ENCODE results near the gene GRM3.
"Not testable (repeated sequence)": the region's sequence is repeated elsewhere in the genome, so short reads cannot be mapped to it uniquely, and the experiment has no call there.

Gene GRM3

DNA sequence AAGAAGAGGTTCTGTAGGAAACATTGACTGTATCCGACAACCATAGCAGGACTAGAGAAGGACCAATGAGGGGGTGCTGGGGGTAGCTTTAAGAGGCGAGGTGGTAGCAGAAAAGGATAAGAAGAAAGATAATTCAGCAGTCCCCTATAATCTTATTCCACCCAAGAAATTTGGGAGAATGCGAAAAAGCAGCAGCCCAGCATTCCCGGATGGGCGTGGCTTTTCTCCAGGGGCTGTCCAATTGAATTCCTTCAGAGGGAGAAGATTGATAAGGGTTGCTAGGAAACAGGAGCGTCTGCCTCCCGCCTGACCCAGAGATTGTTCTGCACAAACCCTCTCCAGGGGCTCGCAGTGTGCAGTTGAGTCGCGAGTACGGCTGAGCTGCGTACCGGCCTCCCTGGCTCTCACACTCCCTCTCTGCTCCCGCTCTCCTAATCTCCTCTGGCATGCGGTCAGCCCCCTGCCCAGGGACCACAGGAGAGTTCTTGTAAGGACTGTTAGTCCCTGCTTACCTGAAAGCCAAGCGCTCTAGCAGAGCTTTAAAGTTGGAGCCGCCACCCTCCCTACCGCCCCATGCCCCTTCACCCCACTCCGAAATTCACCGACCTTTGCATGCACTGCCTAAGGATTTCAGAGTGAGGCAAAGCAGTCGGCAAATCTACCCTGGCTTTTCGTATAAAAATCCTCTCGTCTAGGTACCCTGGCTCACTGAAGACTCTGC, at the start of gene GRM3:
Gene GRM3, plus strand, starts transcription at position 349 of the 721 bp plus-strand sequence. CDS start 121,237 bp downstream, outside the sequence.
- Mint-ChIP-seq H3K4me3 (no peak within 1 kb of the TSS), H3K9me3 (peaks cover 0 to 7% of the 10 kb centered on the region in 2 donors), H3K27me3 (peaks cover 23% of the 10 kb centered on the region), H3K27ac (no peak within 1 kb of the TSS), H3K4me1 (no peaks in the 10 kb centered on the region)
- DNase-seq (no peak), ATAC-seq (peak; percentile 40)

DNA sequence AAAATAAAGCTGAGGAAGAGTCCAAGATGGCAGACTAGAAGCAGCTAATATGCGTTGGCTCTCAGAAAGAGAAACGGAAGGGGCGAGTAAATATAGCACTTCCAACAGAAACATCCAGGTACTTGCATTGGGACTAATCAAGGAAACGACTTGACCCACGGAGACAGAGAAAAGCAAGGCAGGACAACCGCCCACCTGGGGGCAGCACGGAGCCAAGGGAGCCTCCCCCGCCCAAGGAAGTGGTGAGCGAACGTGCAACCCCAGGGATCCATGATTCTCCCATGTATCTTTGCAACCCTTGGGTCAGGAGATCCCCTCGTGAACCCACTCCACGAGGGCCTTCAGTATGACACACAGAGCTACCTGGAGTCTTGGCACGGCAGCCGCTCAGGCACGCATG, 45.4 kb upstream of the GRM3 start:
- Mint-ChIP-seq H3K9me3 (peaks cover 6 to 7% of the 10 kb centered on the region in 2 donors), H3K27ac (no peak overlapping the region), H3K4me1 (no peaks in the 10 kb centered on the region), H3K4me3 (no peak overlapping the region), H3K27me3 (no peaks in the 10 kb centered on the region)
- DNase-seq (no peak), ATAC-seq (no peak)

DNA sequence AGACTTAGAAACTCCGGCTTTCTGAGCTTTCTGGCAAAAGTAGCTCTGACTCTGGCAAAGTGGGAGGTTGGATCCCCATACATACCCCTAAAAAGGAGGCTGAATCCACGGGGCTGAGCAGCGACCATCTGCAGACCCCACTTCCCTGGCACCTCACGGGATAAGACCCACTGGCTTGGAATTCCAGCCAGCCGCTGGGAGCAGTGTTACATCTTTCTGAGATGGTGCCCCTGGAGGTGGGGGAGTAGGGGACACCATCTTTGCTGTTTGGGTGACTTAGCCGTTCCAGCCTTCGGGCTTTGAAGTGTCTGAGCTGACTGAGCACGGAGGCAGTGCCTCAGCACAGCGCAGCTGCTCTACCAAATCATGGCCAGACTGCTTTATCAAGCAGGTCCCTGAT, 45.0 kb upstream of the GRM3 start:
- H3K27ac Mint-ChIP-seq = no peak overlapping the region
- H3K4me3 Mint-ChIP-seq = no peak overlapping the region
- H3K9me3 Mint-ChIP-seq = peaks cover 6 to 7% of the 10 kb centered on the region in 2 donors

DNA sequence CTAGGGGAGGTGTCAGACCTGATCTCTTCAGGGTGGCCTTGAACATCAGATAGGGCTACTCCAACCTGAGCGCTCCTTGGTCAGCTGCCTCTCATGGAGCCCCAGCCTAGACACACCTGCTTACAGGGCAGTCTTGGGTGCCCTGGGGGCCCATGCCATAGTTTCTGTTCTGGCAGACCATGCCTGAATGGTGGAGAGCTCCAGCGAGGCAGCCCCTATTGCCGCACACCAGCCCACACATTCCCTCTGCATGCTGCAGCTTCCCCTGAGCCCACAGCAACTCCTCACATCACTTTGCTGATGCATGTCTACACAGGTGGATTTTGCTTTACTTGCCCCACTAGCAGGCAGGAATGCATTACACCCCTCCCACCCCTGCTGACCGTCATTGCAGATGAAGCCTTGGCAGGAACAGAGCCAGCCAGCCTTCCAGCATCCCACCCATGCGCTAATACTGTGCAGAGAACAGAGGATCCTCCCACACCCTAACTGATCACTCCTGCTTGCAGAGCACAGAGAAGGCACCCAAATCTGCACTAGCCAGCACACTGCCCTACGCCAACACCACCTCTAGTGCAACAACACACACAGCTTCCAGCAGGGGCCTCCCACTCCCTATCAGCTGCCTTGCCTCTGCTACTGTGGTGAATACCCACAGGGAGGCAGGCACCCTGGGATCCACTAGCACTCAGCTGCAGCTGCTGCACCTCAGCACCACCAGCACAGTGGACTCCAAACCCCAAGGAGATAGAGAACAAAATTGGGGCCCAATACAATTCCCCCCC, 43.0 kb upstream of the GRM3 start:
- DNase-seq (no peak), ATAC-seq (peak; percentile 23)
- no peaks in the 10 kb centered on the region for H3K27me3 Mint-ChIP-seq
- H3K4me3 Mint-ChIP-seq = no peak overlapping the region
- peaks cover 6 to 7% of the 10 kb centered on the region in 2 donors for H3K9me3 Mint-ChIP-seq
- no peaks in the 10 kb centered on the region for H3K4me1 Mint-ChIP-seq
- no peak overlapping the region for H3K27ac Mint-ChIP-seq

More for the DNA sequence above, 45.0 kb upstream of the GRM3 start:
- Mint-ChIP-seq H3K4me1 (no peaks in the 10 kb centered on the region), H3K27me3 (no peaks in the 10 kb centered on the region)
- DNase-seq (no peak), ATAC-seq (no peak)

DNA sequence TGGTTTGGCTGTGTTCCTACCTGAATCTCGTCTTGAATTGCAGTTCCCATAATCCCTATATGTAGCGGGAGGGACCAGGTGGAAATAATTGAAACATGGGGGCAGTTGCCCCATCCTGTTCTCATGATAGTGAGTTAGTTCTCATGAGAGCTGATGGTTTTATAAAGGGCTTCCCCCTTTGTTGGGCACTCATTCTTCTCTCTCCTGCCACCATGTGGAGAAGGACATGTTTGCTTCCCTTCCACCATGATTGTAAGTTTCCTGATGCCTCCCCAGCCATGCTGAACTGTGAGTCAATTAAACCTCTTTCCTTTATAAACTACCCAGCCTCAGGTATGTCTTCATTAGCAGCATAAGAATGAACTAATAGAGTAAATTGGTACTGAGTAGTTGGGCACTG, 28.0 kb upstream of the GRM3 start:
- not testable (repeated sequence) for H3K27ac Mint-ChIP-seq, DNase-seq, ATAC-seq, H3K4me1 Mint-ChIP-seq, H3K27me3 Mint-ChIP-seq, H3K4me3 Mint-ChIP-seq
- peaks cover 13 to 19% of the 10 kb centered on the region in 2 donors for H3K9me3 Mint-ChIP-seq

DNA sequence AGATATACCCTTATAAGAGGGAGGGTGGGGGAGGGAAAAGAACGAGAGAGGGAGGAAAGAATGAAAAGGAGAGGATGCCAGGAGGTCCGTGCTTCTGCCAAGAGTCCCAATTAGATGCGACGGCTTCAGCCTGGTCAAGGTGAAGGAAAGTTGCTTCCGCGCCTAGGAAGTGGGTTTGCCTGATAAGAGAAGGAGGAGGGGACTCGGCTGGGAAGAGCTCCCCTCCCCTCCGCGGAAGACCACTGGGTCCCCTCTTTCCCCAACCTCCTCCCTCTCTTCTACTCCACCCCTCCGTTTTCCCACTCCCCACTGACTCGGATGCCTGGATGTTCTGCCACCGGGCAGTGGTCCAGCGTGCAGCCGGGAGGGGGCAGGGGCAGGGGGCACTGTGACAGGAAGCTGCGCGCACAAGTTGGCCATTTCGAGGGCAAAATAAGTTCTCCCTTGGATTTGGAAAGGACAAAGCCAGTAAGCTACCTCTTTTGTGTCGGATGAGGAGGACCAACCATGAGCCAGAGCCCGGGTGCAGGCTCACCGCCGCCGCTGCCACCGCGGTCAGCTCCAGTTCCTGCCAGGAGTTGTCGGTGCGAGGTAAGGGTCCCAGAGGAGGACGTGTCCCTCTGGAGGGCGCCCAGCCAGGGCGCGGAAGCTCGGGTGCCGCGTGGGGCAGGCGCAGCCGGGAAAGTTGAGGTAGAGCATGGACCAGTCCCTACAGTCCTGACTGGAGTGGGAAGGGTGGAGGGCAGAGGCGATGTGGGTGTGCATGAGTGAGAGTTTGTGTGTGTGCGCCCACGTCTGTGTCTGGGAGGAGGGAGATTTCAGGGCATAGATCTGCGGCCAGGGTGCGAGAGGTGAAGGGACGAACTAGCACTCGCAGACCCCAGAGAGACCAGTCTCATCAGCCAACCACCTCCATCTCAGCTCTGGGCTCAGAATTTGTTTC, 844 bp downstream of the GRM3 start:
- Mint-ChIP-seq H3K27me3 (peaks cover 23% of the 10 kb centered on the region), H3K27ac (no peak overlapping the region), H3K4me1 (no peaks in the 10 kb centered on the region), H3K9me3 (peaks cover 0 to 7% of the 10 kb centered on the region in 2 donors), H3K4me3 (no peak overlapping the region)
- DNase-seq (no peak), ATAC-seq (no peak)

DNA sequence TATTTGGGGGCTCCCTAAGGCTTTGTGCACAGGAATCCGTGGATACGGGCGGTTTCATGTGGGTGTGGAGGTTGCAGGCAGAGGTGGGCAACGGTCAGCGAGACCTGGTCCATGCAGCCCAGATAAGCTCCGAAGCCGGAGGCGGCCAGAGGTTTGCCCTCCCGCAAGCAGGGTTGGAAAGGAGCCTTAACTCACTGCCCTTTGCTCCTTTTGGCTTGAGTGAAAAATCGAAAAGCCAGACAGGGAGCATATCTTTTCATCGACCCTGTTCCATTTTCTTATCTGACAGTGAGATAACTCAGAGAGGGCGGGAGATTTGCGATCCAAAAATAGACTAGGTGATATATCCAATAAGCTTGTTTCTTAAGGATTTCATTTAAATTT, 1.5 kb downstream of the GRM3 start:
- H3K4me1 Mint-ChIP-seq = no peaks in the 10 kb centered on the region
- H3K27me3 Mint-ChIP-seq = peaks cover 23% of the 10 kb centered on the region
- ATAC-seq = no peak

DNA sequence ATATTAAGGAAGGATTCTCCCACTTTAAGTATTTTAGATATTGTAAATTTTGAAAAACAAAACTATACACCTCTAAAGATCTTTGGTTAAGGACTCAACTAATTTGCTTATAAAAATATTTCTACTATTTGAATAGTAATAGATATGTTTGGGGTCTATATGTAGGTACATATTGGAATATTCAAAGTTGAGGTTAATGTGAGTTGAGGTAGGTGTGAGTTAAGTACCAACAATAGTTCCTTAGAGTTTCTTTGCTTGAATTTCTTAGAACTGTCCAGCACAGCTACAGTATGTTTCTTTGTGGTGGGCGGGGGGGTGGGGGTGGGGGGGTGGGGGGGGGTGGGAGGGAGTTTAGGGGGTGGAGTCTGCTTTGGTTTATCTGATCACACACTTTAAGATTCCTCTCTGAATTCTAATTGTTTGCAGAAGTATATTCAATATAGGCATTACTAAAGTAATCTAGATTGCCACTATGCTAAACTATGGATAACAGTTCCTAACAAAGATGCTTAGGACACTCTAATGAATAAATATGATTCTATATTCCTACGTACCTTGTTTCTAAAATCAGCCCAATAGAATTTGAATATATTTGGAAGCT, 2.1 kb downstream of the GRM3 start:
- Mint-ChIP-seq H3K27ac (no peak overlapping the region), H3K4me3 (no peak overlapping the region), H3K4me1 (no peaks in the 10 kb centered on the region), H3K27me3 (peaks cover 23% of the 10 kb centered on the region), H3K9me3 (no peaks in the 10 kb centered on the region)
- DNase-seq (no peak), ATAC-seq (no peak)

More for the DNA sequence above, 1.5 kb downstream of the GRM3 start:
- DNase-seq = no peak
- no peak overlapping the region for H3K4me3 Mint-ChIP-seq
- no peak overlapping the region for H3K27ac Mint-ChIP-seq
- peaks cover 0 to 1% of the 10 kb centered on the region in 2 donors for H3K9me3 Mint-ChIP-seq

DNA sequence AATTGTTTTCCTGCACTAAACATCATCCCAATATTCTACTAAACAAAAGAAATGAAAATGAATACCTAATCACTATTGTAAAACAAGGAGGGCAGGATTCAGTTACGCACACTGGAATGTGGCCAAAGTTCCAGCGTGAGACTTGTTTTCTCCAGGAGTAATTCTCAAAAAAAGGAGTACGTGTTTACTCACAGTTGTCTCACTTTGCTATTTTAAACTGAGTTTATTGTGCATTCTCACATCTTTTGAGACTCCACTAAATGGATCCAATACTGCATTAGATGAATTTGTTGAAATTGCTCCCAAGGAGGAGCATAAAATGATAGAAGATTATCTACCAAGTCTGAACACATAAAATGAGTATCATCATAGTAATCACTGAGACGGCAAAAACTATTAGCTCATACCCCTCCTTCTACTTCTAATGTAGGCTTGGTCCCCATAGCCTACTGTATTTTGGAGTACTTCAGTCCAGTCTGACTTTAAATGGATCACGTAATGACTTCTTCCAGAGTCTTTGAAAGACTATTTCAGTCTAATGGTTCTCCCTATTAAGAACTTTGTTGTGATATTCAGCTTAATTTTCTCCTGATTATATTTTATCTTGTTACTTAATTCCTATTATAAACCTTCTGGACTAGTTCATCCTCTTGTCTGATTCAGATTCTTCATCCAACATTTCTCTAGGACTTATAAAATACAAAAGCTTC, 3.8 kb downstream of the GRM3 start:
- H3K27me3 Mint-ChIP-seq = peaks cover 23% of the 10 kb centered on the region
- H3K4me3 Mint-ChIP-seq = no peak overlapping the region
- no peak overlapping the region for H3K27ac Mint-ChIP-seq
- ATAC-seq (no peak), DNase-seq (no peak)
- no peaks in the 10 kb centered on the region for H3K9me3 Mint-ChIP-seq
- H3K4me1 Mint-ChIP-seq = no peaks in the 10 kb centered on the region

DNA sequence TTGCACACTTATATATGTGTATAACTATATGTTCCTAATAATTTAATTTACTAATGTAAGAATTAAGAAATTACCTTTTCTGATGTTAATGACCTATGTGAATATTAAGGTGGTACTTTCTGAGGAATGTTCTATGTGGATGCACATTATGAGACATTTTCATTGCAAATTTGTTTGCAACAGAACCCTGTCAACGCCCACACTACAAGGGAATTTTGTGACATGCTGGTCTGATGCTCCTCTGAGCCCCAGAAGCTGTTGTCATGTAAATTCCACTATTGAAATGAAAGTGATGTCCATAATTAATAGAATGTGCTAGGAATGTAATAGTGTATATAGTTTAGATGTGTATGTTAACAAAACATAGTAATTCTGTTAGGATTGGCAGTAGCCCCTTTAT, 4.5 kb downstream of the GRM3 start:
- Mint-ChIP-seq H3K4me3 (no peak overlapping the region), H3K27me3 (peaks cover 22% of the 10 kb centered on the region), H3K4me1 (no peaks in the 10 kb centered on the region), H3K27ac (no peak overlapping the region), H3K9me3 (no peaks in the 10 kb centered on the region)
- DNase-seq = no peak
- ATAC-seq = no peak

DNA sequence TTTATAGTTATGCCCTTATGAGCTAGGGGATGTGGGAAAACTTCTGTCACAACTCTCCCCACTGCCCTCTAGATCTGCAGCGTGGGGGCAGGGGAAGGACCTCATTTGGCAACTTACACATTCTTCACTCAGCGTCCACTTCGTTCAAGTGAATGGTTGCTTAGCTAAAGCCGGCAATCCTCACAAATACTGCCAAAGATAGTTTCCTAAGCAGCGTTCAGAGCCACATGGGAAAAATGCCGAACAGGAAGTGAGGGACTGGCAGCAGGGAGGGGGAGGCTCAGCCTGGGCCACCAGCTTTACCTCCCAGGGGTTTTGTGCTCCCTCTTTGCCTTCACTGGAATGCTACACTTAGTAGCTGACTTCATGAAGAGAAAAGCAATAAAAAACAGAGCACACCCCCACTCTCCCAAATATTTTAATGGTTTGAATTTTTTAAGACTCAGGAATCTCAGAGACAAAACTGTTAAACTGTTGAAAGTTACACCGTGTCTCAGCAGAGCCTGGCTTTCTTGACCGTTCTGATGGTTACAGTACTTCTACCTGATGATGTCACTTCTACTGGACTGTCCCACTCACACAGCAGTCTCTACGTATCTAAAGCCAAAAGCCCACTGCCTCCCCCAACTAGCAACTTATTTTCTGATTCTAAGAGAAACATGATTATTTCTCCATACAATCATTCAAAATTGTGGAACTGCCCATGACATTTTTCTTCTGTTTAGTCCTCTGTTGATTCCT, 10.4 kb downstream of the GRM3 start:
- no peaks in the 10 kb centered on the region for H3K27me3 Mint-ChIP-seq

DNA sequence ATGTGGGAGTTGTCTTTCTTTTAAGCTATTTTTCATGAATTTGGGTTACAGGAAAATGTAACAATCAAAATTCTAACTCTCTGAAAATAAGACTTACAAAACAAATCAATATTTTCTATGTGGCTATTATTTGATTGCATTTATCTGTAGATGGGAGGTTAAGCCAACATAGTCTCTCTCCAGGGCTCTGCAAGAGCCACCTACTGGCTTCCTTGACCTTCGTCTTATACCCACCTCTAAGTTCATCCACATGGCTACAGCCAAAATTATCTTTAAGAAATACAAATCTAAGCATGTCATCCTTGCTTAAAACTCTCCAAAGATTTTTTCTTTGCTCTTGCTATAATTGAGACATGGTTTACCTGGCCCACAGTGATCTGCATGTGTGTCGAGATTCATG, 14.2 kb downstream of the GRM3 start:
- DNase-seq (no peak), ATAC-seq (no peak)
- Mint-ChIP-seq H3K4me3 (no peak overlapping the region), H3K4me1 (no peaks in the 10 kb centered on the region), H3K9me3 (no peaks in the 10 kb centered on the region), H3K27me3 (no peaks in the 10 kb centered on the region), H3K27ac (no peak overlapping the region)

More for the DNA sequence above, 10.4 kb downstream of the GRM3 start:
- H3K4me1 Mint-ChIP-seq = no peaks in the 10 kb centered on the region
- no peak overlapping the region for H3K27ac Mint-ChIP-seq
- no peak overlapping the region for H3K4me3 Mint-ChIP-seq
- no peaks in the 10 kb centered on the region for H3K9me3 Mint-ChIP-seq
- no peak for ATAC-seq
- DNase-seq = no peak

DNA sequence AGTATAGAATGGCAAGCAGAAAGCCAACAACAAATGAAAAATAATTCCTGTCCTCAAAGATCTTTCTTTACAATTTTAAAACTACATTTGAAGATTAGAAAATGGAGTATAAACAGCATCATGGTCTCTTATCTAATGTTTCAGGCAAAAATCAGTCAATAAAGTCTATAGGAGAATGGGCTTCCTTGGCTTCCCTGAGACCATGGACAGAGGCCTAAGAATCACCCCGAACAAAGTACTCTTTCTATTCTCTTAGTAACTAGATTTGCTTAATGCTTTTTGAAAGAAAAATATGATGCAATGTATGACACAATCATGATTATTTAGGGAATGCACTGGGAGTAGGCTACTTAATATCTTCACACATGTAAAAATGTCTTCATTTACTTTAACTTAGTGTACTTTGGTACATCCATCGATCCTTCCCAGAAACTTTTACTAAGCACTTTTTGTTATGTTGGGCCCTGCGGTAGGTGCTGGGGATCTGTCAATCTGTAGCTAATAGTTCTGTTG, 17.3 kb downstream of the GRM3 start:
- Mint-ChIP-seq H3K27ac (no peak overlapping the region), H3K9me3 (no peaks in the 10 kb centered on the region), H3K27me3 (no peaks in the 10 kb centered on the region), H3K4me1 (no peaks in the 10 kb centered on the region), H3K4me3 (no peak overlapping the region)
- ATAC-seq (no peak), DNase-seq (no peak)

DNA sequence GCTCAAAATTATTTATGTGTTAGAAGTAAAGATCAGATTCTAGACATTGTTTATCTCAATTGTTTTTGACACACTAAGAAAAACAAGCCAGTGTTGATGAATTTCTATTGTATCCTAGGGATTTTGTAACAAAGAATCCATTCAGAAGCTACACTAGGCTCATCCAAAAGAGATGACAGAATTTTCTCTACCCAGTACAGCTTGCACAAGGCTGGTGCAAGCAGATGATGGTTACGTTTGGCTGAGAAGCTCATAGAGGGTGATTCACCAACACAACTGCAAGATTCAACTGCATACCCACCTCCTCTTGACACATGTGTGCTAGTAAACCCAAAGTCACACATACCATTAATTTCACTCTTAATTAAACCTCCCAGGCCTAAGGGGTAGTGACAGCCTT, 20.8 kb downstream of the GRM3 start:
- DNase-seq = no peak
- H3K27ac Mint-ChIP-seq = no peak overlapping the region
- ATAC-seq = no peak
- H3K9me3 Mint-ChIP-seq = no peaks in the 10 kb centered on the region
- no peak overlapping the region for H3K4me3 Mint-ChIP-seq
- H3K4me1 Mint-ChIP-seq = no peaks in the 10 kb centered on the region
- H3K27me3 Mint-ChIP-seq = no peaks in the 10 kb centered on the region

Measured in stimulated activated naive CD8-positive, alpha-beta T cell treated with anti-CD3 and anti-CD28 coated beads, Interleukin-15, amount 100 ng/mL, for 72 hours (primary cell).